ENCODE data around the gene GOLGA8J.
"Not testable (repeated sequence)": the region's sequence is repeated elsewhere in the genome, so short reads cannot be mapped to it uniquely, and the experiment has no call there.

Gene GOLGA8J

DNA sequence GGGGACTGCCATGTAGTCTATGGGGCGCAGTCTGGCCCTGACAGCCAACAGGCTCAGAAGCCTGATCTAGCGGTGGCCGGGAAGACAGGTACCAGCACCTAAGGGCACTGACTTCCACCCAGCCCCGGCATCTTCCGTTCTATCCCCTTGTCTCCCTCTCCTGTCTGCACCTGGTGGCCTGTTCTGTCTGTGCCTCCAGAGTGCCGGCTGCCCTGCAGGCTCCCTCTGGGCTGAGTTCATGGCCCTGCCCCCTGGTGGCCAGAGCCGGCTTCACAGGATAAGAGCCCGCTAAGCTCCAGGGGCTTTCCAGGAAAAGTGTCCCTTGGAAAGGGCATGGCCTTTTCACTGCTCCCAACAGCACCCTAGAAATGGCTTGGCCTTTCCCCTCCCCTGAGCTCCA is 15.1 kb downstream of the GOLGA8J start:
- not testable (repeated sequence) for DNase-seq

DNA sequence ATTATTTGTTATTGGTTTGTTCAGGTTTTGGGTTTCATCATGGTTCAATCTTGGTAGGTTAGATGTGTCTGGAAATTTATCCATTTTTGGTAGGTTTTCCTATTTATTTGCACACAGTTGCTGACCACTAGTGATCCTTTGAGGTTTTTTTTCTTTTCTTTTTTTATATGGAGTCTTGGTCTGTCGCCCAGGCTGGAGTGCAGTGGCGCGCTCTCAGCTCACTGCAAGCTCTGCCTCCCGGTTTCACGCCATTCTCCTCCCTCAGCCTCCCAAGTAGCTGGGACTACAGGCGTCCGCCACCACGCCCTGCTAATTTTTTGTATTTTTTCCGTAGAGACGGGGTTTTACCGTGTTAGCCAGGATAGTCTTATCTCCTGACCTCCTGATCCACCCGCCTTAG is 20.1 kb downstream of the GOLGA8J start:
- DNase-seq: not testable (repeated sequence)

DNA sequence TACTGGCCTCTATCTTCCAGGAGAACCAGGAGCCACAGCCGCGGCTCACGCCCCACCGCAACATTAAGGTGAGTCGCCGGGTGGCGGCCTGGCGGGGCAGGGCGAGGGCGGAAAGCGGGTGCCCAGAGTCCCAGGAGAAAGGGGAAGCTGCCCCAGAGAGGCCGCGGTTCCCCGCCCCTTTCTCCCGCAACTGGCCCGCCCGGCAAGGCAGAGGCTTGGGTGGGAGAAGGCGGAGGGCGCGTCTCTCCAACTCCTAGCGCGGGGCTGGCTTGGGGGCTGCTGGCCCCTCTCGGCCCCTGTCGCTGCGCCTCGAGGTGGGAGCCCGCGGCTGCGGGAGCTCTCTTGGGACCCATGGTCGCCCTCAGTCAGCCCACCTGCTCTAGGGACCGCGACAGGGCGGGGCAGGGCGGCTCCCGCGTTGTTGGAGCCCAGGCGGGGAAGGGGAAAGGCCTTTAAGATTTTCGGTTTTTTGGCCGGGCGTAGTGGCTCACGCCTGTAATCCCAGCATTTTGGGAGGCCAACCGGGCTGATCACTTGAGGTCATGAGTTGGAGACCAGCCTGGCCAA is 21.3 kb downstream of the GOLGA8J start:
- not testable (repeated sequence) for DNase-seq

DNA sequence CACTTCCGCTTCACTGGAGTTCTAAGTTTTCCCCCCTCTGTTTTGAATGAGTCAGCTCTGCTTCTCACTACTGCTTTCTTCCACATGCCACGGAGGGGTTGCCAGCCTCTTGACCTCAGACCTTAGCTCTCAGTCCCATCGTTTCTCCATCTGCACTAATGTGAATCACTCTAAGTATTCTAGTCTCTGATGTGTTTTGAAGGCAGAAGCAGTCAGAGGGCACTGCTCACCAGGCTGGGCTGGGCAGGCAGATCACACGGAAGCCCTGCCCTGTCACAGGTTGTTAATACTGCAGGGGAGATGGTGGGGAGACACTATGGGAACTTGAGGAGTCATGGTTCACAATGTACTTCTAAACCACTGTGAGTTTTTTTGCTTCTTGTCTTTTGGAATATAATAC is 27.8 kb downstream of the GOLGA8J start:
- DNase-seq: not testable (repeated sequence)

DNA sequence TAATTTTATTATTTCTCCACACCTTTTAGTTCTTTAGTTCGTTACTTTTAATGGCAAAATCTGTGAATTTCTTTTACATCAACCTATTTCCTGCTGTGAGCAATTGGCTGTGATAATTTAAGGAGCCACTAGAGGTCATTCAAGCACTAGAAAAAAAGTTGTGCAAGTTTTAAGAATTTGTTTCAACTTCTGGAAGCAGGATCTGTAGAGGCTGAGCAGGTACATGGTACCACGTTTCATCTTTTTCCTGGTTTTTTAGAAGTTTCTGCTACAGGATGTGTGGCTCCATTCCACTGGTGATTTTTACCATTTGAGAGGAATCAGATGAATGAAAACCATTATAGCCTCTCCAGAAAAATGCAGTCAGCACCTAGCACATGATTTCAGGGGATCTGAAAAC is 47.3 kb downstream of the GOLGA8J start:
- DNase-seq: not testable (repeated sequence)

DNA sequence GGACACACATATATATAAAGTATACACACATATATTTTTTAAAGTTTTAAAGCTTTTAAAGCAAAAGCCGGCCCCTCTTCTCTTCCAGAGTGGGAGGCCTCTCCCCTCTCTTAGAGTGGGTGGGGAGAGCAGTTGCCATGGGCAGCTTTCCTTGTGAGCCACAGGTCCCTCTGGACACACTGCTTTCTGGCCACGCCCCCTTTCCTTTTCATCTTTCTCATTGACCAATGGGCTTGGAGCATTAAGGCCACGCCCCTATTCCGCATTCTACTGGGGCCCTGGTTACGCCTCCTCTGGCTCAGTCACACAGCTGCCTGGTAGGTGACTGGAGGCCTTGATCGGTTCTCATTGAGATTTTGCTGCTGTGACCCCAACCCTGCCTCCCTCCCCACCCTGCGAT is 52.0 kb downstream of the GOLGA8J start, which contains the start of gene GOLGA8T:
TSS of gene GOLGA8T (plus strand) at position 301 of the 400 bp plus-strand sequence. CDS start at position 399, 98 bp downstream.
- DNase-seq: not testable (repeated sequence)
